H9 (cell line): Measurements from ENCODE around the gene ARHGAP40. TPM values are rescaled to one million over a fixed set of nuclear protein-coding genes. Genes with fewer than 3 reads are reported as not detected.

ENCODE experiments used
- DNase-seq: peaks from one replicate; pipeline ENCODE4 v3.0.0-alpha.2; 2017
- H2AFZ ChIP-seq: one replicate; pipeline ENCODE4 v1.6.1; 2013; ENCODE audit warnings: mild to moderate bottlenecking, low read length, control low read depth, moderate library complexity
- H2AK5ac ChIP-seq: 2 replicates; pipeline ENCODE4 v1.6.1; 2013; ENCODE audit warnings: low read length, control low read depth, mixed read lengths; ENCODE audit not compliant: insufficient read length
- H2BK120ac ChIP-seq: one replicate; pipeline ENCODE4 v1.6.1; 2013; ENCODE audit warnings: low read depth, mild to moderate bottlenecking, low read length, control low read depth, inconsistent platforms; ENCODE audit not compliant: poor library complexity, severe bottlenecking
- H2BK12ac ChIP-seq: 2 replicates; pipeline ENCODE4 v1.6.1; 2013; ENCODE audit warnings: low read length, control low read depth, mixed read lengths, low read depth; ENCODE audit not compliant: insufficient read length
- H2BK15ac ChIP-seq: 2 replicates; pipeline ENCODE4 v1.6.1; 2013; ENCODE audit warnings: low read depth, low read length, control low read depth
- H2BK20ac ChIP-seq: one replicate; pipeline ENCODE4 v1.6.1; 2013; ENCODE audit warnings: low read depth, mild to moderate bottlenecking, low read length, control low read depth, inconsistent platforms; ENCODE audit not compliant: poor library complexity, severe bottlenecking
- H2BK5ac ChIP-seq: 2 replicates; pipeline ENCODE4 v1.6.1; 2013; ENCODE audit warnings: low read length, control low read depth, mixed read lengths; ENCODE audit not compliant: insufficient read length
- H3K14ac ChIP-seq: 2 replicates; pipeline ENCODE4 v1.6.1; 2013; ENCODE audit warnings: low read length, control low read depth; ENCODE audit not compliant: insufficient read depth
- H3K18ac ChIP-seq: 2 replicates; pipeline ENCODE4 v1.6.1; 2013; ENCODE audit warnings: low read depth, mild to moderate bottlenecking, mixed read lengths, low read length, control low read depth; ENCODE audit not compliant: insufficient read length
- H3K23ac ChIP-seq: 2 replicates; pipeline ENCODE4 v1.6.1; 2013; ENCODE audit warnings: low read length, control low read depth, mixed read lengths, low read depth; ENCODE audit not compliant: insufficient read length
- H3K23me2 ChIP-seq: 2 replicates; pipeline ENCODE4 v1.6.1; 2013; ENCODE audit warnings: low read depth, mild to moderate bottlenecking, mixed read lengths, low read length, control low read depth; ENCODE audit not compliant: insufficient read length, poor library complexity, severe bottlenecking
- H3K27ac ChIP-seq: 2 replicates; pipeline ENCODE4 v1.5.1; 2013; ENCODE audit warnings: low read length, control low read depth, mixed read lengths, low read depth; ENCODE audit not compliant: insufficient read length
- H3K27me3 ChIP-seq: 2 replicates; pipeline ENCODE4 v1.6.1; 2013; ENCODE audit warnings: low read length, control low read depth, inconsistent platforms; ENCODE audit not compliant: insufficient read depth
- H3K4ac ChIP-seq: 2 replicates; pipeline ENCODE4 v1.6.1; 2013; ENCODE audit warnings: low read depth, mild to moderate bottlenecking, control low read depth, inconsistent platforms, low read length, moderate library complexity
- H3K4me1 ChIP-seq: 2 replicates; pipeline ENCODE4 v1.6.1; 2013; ENCODE audit warnings: low read length, control low read depth, inconsistent platforms; ENCODE audit not compliant: insufficient read depth
- H3K4me2 ChIP-seq: 2 replicates; pipeline ENCODE4 v1.6.1; 2013; ENCODE audit warnings: low read length, control low read depth, mixed read lengths; ENCODE audit not compliant: insufficient read length, insufficient read depth
- H3K56ac ChIP-seq: 2 replicates; pipeline ENCODE4 v1.6.1; 2013; ENCODE audit warnings: low read depth, mild to moderate bottlenecking, mixed read lengths, low read length, control low read depth; ENCODE audit not compliant: insufficient read length
- H3K79me1 ChIP-seq: 2 replicates; pipeline ENCODE4 v1.6.1; 2013; ENCODE audit warnings: low read depth, mild to moderate bottlenecking, moderate library complexity, low read length, control low read depth, inconsistent platforms; ENCODE audit not compliant: insufficient read depth, poor library complexity, severe bottlenecking
- H3K79me2 ChIP-seq: 2 replicates; pipeline ENCODE4 v1.6.1; 2013; ENCODE audit warnings: low read length, control low read depth, inconsistent platforms; ENCODE audit not compliant: insufficient read depth
- H3K9ac ChIP-seq: 2 replicates; pipeline ENCODE4 v1.6.1; 2013; ENCODE audit warnings: low read length, control low read depth, mixed read lengths; ENCODE audit not compliant: insufficient read length; ENCODE audit errors: extremely low read depth
- H3K9me3 ChIP-seq: one replicate; pipeline ENCODE4 v1.6.1; 2013; ENCODE audit warnings: low read depth, low read length, inconsistent platforms; ENCODE audit not compliant: control insufficient read depth
- H3T11ph ChIP-seq: one replicate; pipeline ENCODE4 v1.6.1; 2013; ENCODE audit warnings: mild to moderate bottlenecking, low read length, control low read depth, inconsistent platforms
- H4K20me1 ChIP-seq: one replicate; pipeline ENCODE4 v1.6.1; 2013; ENCODE audit not compliant: control insufficient read depth, insufficient read length, insufficient read depth
- H4K5ac ChIP-seq: 2 replicates; pipeline ENCODE4 v1.6.1; 2013; ENCODE audit warnings: low read depth, mild to moderate bottlenecking, mixed read lengths, low read length, control low read depth; ENCODE audit not compliant: insufficient read length
- H4K8ac ChIP-seq: replicated peaks from 2 replicates; pipeline ENCODE4 v1.6.1; 2013; ENCODE audit warnings: low read length, control low read depth, mixed read lengths, low read depth; ENCODE audit not compliant: insufficient read length
- H4K91ac ChIP-seq: 2 replicates; pipeline ENCODE4 v1.6.1; 2013; ENCODE audit warnings: low read depth, mild to moderate bottlenecking, moderate library complexity, mixed read lengths, low read length, control low read depth; ENCODE audit not compliant: insufficient read length
- H3K27ac Mint-ChIP-seq, 3 experiments: 2 replicates in 2 of 3; 3 replicates in 1 of 3; pipeline ENCODE4 v1.8.0; 2020 to 2021; ENCODE audit warnings: mixed read lengths in 3 of 3, mild to moderate bottlenecking in 1 of 3, moderate library complexity in 1 of 3
- H3K27me3 Mint-ChIP-seq: 2 replicates; pipeline ENCODE4 v1.8.0; 2021; ENCODE audit warnings: low read depth, mild to moderate bottlenecking, moderate library complexity, mixed read lengths
- H3K36me3 Mint-ChIP-seq, 3 experiments: 2 replicates in 2 of 3; 3 replicates in 1 of 3; pipeline ENCODE4 v1.8.0; 2020 to 2021; ENCODE audit warnings: low read depth in 3 of 3, mixed read lengths in 3 of 3; ENCODE audit not compliant: insufficient read depth in 1 of 3
- H3K4me1 Mint-ChIP-seq, 2 experiments: 2 replicates each; pipeline ENCODE4 v1.8.0; 2020; ENCODE audit warnings: mixed read lengths in 2 of 2
- H3K4me3 Mint-ChIP-seq, 2 experiments: 2 replicates in 1 of 2; 3 replicates in 1 of 2; pipeline ENCODE4 v1.8.0; 2020 to 2021; ENCODE audit warnings: mild to moderate bottlenecking in 2 of 2, mixed read lengths in 2 of 2, moderate library complexity in 1 of 2
- H3K9me3 Mint-ChIP-seq, 2 experiments: 2 replicates in 1 of 2; 3 replicates in 1 of 2; pipeline ENCODE4 v1.8.0; 2020; ENCODE audit warnings: mild to moderate bottlenecking in 2 of 2, mixed read lengths in 2 of 2, moderate library complexity in 1 of 2
- WGBS: extraction: QIAGEN DNeasy Blood & Tissue Kit; methylation state at CpG from one replicate; pipeline ENCODE4 v1.1.7; 2013; ENCODE audit warnings: missing lambda C conversion rate, low lambda C conversion rate, mixed read lengths; ENCODE audit not compliant: insufficient read length; ENCODE audit errors: extremely low coverage; 5-methylcytosine and 5-hydroxymethylcytosine counted together
- total RNA-seq: library from RNA; stranded (reverse); gene quantifications from 2 replicates; pipeline ENCODE4 v1.2.1, GENCODE V29; 2021
- TF ChIP-seq, protein P1 (sequence below): fragments of 200-600 bp; sonication (generic); conservative IDR thresholded peaks from 3 replicates; pipeline ENCODE4 v1.8.0; 2021; ENCODE audit warnings: antibody characterized with exemption, mild to moderate bottlenecking

ARHGAP40 gene
- total RNA-seq, 1 experiment from 2014 or later = 0.17 TPM

- Histone ChIP-seq H3K18ac (no peak overlapping the region), H3K9ac (no peak overlapping the region), H3K14ac (no peak overlapping the region), H2AFZ (no peak overlapping the region), H2BK15ac (no peak overlapping the region), H4K5ac (no peak overlapping the region), H3K56ac (no peak overlapping the region), H2BK12ac (no peak overlapping the region), H3K79me2 (no peaks in the 10 kb centered on the region), H2AK5ac (no peak overlapping the region), H3K79me1 (no peaks in the 10 kb centered on the region), H3K4me1 (no peaks in the 10 kb centered on the region), H3K27ac (no peak overlapping the region), H4K91ac (no peak overlapping the region), H3T11ph (no peak overlapping the region), H2BK20ac (no peak overlapping the region), H2BK5ac (no peak overlapping the region), H3K4ac (no peak overlapping the region), H2BK120ac (no peak overlapping the region), H4K8ac (no peak overlapping the region), H3K4me2 (no peak overlapping the region), H3K23me2 (no peaks in the 10 kb centered on the region), H3K27me3 (no peaks in the 10 kb centered on the region), H3K9me3 (no peaks in the 10 kb centered on the region), H3K23ac (no peak overlapping the region), H4K20me1 (no peaks in the 10 kb centered on the region)
- TF ChIP-seq, protein P1, sequence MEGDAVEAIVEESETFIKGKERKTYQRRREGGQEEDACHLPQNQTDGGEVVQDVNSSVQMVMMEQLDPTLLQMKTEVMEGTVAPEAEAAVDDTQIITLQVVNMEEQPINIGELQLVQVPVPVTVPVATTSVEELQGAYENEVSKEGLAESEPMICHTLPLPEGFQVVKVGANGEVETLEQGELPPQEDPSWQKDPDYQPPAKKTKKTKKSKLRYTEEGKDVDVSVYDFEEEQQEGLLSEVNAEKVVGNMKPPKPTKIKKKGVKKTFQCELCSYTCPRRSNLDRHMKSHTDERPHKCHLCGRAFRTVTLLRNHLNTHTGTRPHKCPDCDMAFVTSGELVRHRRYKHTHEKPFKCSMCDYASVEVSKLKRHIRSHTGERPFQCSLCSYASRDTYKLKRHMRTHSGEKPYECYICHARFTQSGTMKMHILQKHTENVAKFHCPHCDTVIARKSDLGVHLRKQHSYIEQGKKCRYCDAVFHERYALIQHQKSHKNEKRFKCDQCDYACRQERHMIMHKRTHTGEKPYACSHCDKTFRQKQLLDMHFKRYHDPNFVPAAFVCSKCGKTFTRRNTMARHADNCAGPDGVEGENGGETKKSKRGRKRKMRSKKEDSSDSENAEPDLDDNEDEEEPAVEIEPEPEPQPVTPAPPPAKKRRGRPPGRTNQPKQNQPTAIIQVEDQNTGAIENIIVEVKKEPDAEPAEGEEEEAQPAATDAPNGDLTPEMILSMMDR = no peak
- no CpG with 5 or more reads among the region's 15 CpGs for WGBS
- Mint-ChIP-seq H3K9me3 (no peaks in the 10 kb centered on the region), H3K36me3 (peaks cover 0 to 1% (median 0%) of the 10 kb centered on the region in 3 experiments; a peak in 1 of 7 replicates), H3K4me3 (no peak overlapping the region), H3K27me3 (no peaks in the 10 kb centered on the region; the same call in none of the 2 replicates), H3K27ac (no peak overlapping the region), H3K4me1 (peaks cover 10 to 13% of the 10 kb centered on the region in 2 experiments)
- no peak for DNase-seq
These were observed 13.7 kb downstream of the ARHGAP40 start for GRCh38 chr20:38615283-38615682.
